RWPE1 (cell line): Measurements from ENCODE around the gene CDC14A.
A peak's percentile ranks its signal among the peaks of the same experiment; 100 is the strongest.

Experiments used
- CTCF ChIA-PET: fragments of 350-600 bp; sonication (Branson Sonifier 250); formaldehyde crosslinking; extraction: SDS; loops from one replicate; lab custom pipeline; 2021; lab: Yijun Ruan, JAX
- POLR2A ChIA-PET: fragments of 400-600 bp; formaldehyde crosslinking; extraction: SDS; loops from one replicate; lab custom pipeline; 2020; ENCODE audit warnings: antibody characterized with exemption; ENCODE audit not compliant: low non-redundant PET; lab: Yijun Ruan, JAX
- DNase-seq: peaks from one replicate; pipeline ENCODE4 v3.0.0; 2012; ENCODE audit warnings: low spot score
- H3K27ac ChIP-seq: fragments of 450-650 bp; 2 replicates; pipeline ENCODE4 v1.5.1; 2017
- CTCF ChIP-seq: fragments of 450-650 bp; conservative IDR thresholded peaks from 2 replicates; pipeline ENCODE4 v1.5.1; 2017; ENCODE audit warnings: low read depth, mild to moderate bottlenecking

CDC14A gene

GRCh38 chr1:100532645-100533044 lies 180.3 kb downstream of the CDC14A start:
- CTCF ChIA-PET: no interaction called here
- DNase-seq: no peak
- TF ChIP-seq CTCF: no peak
- no peak overlapping the region for H3K27ac ChIP-seq
- POLR2A ChIA-PET: no interaction called here

GRCh38 chr1:100535264-100535663 lies 183.0 kb downstream of the CDC14A start:
- no peak overlapping the region for H3K27ac ChIP-seq
- TF ChIP-seq CTCF: no peak
- CTCF ChIA-PET: no interaction called here
- POLR2A ChIA-PET: no interaction called here
- no peak for DNase-seq

- no peak for TF ChIP-seq CTCF
- ChIA-PET POLR2A (no interaction called here), CTCF (no interaction called here)
- H3K27ac ChIP-seq: no peak overlapping the region
- no peak for DNase-seq
Observed at GRCh38 chr1:100536031-100536430, 183.7 kb downstream of the CDC14A start.

- no peak overlapping the region for H3K27ac ChIP-seq
- ChIA-PET CTCF (no interaction called here), POLR2A (no interaction called here)
- no peak for TF ChIP-seq CTCF
- peak; percentile 8 for DNase-seq
Observed at GRCh38 chr1:100538913-100539835, 186.9 kb downstream of the CDC14A start.

- ChIA-PET POLR2A (no interaction called here), CTCF (no interaction called here)
- no peak for TF ChIP-seq CTCF
- no peak overlapping the region for H3K27ac ChIP-seq
- no peak for DNase-seq
Observed at GRCh38 chr1:100539836-100540536, 187.7 kb downstream of the CDC14A start.

DNA sequence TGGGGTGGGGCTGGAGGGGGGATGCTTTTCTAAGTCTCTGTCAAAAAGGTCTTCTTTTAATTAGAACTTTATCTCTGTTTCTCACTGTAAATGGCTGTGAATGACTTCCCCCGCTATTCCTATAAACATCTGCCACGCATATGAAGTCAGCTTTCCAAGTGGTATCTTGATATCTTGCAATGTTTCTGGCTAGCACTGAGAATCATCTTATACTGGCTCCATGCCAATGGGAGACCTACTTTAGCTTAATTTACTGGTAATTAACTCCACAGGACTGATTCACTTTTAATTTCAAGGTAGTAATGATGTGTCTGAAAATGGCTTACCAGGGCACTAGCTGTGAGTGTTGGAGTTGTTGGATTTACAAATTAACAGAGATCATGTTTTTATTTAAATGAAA lies 190.0 kb downstream of the CDC14A start:
- ChIA-PET CTCF (no interaction called here), POLR2A (no interaction called here)
- no peak overlapping the region for H3K27ac ChIP-seq
- no peak for DNase-seq
- TF ChIP-seq CTCF: no peak
